Measurements from ENCODE around the gene NUAK1.
"Not testable (repeated sequence)": the region's sequence is repeated elsewhere in the genome, so short reads cannot be mapped to it uniquely, and the experiment has no call there.

NUAK1 gene

DNA sequence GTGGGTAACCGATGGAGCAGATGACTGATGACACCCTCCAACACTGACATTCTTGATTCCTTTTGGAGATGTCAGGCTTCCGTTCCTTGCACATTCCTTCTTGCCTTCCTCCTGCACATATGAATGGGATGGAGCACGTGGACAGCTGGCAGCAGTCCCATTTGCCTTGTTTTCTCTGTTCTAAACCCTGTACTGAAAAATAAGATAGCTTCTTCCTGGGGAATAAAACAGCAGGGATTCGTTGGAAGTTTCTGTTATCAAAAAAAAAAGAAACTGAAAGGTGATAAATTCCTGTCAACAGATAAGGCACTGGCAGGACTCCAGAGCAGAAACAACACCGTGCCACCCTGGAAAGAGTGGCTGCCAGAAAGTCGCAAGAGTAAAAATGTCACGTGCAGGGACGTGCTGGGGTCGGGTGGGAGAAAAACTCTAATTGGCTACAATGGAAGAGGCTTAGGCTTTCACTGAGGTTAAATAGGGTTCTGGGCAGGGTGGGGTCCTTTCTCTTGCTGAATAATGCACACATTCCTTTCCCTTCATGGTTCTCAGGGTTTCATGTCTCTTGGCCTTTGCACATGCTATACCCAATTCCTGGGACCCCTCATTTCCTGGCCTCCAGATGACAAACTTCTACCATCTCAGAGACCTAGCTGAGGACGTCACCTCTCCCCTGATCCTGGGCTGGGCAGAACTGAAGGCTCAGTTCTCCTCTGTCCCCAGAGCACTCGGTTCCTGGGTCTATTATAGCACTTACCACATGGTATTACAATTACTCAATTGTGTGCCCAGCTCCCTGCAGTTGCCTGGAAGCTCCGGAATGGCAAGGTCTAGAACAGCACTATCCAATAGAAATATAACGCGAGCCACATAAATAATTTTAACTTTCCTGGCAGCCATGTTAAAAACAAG lies 7.0 kb upstream of the NUAK1 start:
- no peak overlapping the region for H3K4me3 Mint-ChIP-seq
- H3K9me3 Mint-ChIP-seq = no peaks in the 10 kb centered on the region
- peaks cover 7% of the 10 kb centered on the region for H3K27me3 Mint-ChIP-seq (ENCODE audit: low read depth, poor library complexity)
- H3K27ac Mint-ChIP-seq = no peak overlapping the region
- H3K4me1 Mint-ChIP-seq = peaks cover 73% of the 10 kb centered on the region
- no peaks in the 10 kb centered on the region for H3K36me3 Mint-ChIP-seq (ENCODE audit: low read depth)
- TF ChIP-seq, protein P1, sequence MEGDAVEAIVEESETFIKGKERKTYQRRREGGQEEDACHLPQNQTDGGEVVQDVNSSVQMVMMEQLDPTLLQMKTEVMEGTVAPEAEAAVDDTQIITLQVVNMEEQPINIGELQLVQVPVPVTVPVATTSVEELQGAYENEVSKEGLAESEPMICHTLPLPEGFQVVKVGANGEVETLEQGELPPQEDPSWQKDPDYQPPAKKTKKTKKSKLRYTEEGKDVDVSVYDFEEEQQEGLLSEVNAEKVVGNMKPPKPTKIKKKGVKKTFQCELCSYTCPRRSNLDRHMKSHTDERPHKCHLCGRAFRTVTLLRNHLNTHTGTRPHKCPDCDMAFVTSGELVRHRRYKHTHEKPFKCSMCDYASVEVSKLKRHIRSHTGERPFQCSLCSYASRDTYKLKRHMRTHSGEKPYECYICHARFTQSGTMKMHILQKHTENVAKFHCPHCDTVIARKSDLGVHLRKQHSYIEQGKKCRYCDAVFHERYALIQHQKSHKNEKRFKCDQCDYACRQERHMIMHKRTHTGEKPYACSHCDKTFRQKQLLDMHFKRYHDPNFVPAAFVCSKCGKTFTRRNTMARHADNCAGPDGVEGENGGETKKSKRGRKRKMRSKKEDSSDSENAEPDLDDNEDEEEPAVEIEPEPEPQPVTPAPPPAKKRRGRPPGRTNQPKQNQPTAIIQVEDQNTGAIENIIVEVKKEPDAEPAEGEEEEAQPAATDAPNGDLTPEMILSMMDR (IDR thresholded peaks at IDR 0.05) = no peak
- no peak for DNase-seq

DNA sequence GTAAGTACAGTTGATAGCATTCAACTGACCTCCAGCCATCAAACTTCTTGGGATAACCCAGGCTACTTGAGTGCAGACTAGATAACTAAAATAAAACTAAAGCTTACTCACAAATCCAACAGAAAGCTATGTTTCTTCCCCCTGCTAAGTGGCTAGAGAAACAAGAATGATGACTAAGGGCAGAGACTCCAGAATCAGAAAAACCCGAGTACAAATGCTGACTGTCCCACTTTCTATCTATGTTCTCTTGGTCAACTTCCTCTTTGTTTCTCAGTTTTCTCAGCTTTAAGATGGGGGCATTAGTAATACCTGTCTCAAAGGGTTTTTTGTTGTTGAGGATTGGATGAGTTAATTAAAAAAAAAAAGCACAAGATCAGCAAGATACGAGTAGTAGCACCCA lies 6.1 kb upstream of the NUAK1 start:
- no peaks in the 10 kb centered on the region for H3K9me3 Mint-ChIP-seq
- peaks cover 7% of the 10 kb centered on the region for H3K27me3 Mint-ChIP-seq (ENCODE audit: low read depth, poor library complexity)
- no peak for DNase-seq
- TF ChIP-seq, protein P1 (IDR thresholded peaks at IDR 0.05) = no peak
- peaks cover 74% of the 10 kb centered on the region for H3K4me1 Mint-ChIP-seq
- no peak overlapping the region for H3K27ac Mint-ChIP-seq
- no peak overlapping the region for H3K4me3 Mint-ChIP-seq
- no peaks in the 10 kb centered on the region for H3K36me3 Mint-ChIP-seq (ENCODE audit: low read depth)

DNA sequence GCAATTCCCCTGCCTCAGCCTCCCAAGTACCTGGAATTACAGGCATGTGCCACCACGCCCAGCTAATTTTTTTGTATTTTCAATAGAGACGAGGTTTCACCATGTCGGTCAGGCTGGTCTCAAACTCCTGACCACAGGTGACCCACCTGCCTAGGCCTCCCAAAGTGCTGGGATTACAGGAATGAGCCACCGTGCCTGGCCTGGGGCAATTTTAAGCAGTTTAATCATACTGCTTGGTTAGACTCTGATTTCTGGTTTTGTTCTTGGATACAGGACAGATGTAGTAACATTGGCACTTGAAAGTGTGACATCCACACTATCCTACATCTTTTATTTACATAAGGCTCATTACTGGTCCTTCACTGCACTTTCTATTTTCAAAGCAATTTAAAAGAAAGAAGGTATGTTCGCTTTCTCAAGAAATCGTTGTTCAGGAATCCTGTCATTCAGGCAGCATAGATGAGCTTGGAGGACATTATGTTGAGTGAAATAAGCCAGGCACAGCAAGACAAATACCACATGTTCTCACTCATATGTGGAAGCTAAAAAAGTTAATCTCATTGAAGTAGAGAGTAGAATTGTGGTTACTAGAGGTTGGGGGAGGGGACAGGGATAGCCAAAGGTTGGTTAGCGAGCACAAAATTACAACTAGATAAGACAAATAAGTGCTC lies 4.0 kb upstream of the NUAK1 start:
- Mint-ChIP-seq H3K27ac (peak overlapping the region; percentile 30), H3K36me3 (ENCODE audit: low read depth) (no peaks in the 10 kb centered on the region), H3K4me3 (peak overlapping the region; percentile 77), H3K9me3 (no peaks in the 10 kb centered on the region), H3K4me1 (peaks cover 70% of the 10 kb centered on the region), H3K27me3 (ENCODE audit: low read depth, poor library complexity) (peaks cover 7% of the 10 kb centered on the region)
- DNase-seq = no peak
- TF ChIP-seq, protein P1 (IDR thresholded peaks at IDR 0.05) = no peak

DNA sequence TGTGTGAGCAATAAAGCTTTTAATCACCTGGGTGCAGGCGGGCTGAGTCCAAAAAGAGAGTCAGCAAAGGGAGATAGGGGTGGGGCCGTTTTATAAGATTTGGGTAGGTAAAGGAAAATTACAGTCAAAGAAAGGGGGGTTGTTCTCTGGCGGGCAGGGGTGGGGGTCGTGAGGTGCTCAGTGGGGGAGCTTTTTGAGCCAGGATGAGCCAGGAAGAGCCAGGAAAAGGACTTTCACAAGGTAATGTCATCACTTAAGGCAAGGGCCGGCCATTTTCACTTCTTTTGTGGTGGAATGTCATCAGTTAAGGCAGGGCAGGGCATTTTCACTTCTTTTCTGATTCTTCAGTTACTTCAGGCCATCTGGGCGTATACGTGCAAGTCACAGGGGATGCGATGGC lies 3.2 kb upstream of the NUAK1 start:
- not testable (repeated sequence) for H3K36me3 Mint-ChIP-seq (ENCODE audit: low read depth); DNase-seq; H3K9me3 Mint-ChIP-seq; H3K27me3 Mint-ChIP-seq (ENCODE audit: low read depth, poor library complexity)
- Mint-ChIP-seq H3K4me3 (peak overlapping the region; percentile 77), H3K4me1 (peaks cover 73% of the 10 kb centered on the region), H3K27ac (peak overlapping the region; percentile 73)

DNA sequence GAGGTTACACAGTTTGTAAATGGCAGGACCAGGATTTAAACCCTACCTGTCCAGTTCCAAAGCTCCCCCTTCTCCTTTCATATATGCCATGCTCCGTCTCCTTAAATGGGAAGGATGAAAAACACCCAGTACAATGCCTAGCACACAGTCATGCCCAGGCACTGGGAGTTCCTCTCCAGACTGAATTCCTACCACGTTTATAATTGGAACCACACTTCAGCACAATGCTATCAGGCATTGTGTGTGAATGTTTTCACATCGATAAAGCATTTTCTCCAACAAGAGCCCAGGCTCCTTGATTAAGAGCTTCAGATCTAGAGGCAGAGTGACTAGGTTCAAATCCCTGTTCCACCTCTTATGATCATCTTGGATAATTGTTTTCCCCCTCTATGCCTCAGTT lies 2.7 kb upstream of the NUAK1 start:
- DNase-seq = no peak
- H3K4me3 Mint-ChIP-seq = peak overlapping the region; percentile 77
- peaks cover 76% of the 10 kb centered on the region for H3K4me1 Mint-ChIP-seq
- no peaks in the 10 kb centered on the region for H3K36me3 Mint-ChIP-seq (ENCODE audit: low read depth)
- no peaks in the 10 kb centered on the region for H3K9me3 Mint-ChIP-seq
- H3K27ac Mint-ChIP-seq = peak overlapping the region; percentile 73
- peaks cover 7% of the 10 kb centered on the region for H3K27me3 Mint-ChIP-seq (ENCODE audit: low read depth, poor library complexity)
- TF ChIP-seq, protein P1 (IDR thresholded peaks at IDR 0.05) = no peak

DNA sequence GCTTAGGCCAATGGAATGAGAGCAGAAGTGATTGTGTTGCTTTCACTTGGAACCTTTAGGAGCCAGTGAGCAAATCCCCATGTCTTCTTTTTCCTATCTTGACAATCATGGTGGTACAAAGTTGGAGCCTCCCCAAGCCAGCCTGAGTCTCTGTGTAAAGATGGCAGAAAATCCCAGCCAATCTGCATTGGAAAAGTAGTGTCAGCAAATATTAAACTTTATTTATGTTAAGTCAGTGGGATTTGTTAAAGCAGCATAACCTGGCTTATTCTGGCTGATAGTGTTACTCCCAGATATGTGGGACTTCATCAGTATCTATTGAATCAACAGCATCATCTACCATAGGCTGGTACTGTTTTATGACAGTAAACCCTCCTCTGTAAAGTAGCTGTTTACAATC lies 2.2 kb upstream of the NUAK1 start:
- Mint-ChIP-seq H3K36me3 (ENCODE audit: low read depth) (no peaks in the 10 kb centered on the region), H3K27me3 (ENCODE audit: low read depth, poor library complexity) (peaks cover 7% of the 10 kb centered on the region), H3K4me3 (peak overlapping the region; percentile 88), H3K9me3 (no peaks in the 10 kb centered on the region), H3K4me1 (peaks cover 79% of the 10 kb centered on the region), H3K27ac (peak overlapping the region; percentile 26)
- no peak for DNase-seq
- TF ChIP-seq, protein P1 (IDR thresholded peaks at IDR 0.05) = no peak

All from nephron progenitor cell (in vitro differentiated cells).